ENCODE data around the gene SMCO4. TPM values are rescaled to one million over a fixed set of nuclear protein-coding genes. Genes with fewer than 3 reads are reported as not detected.

The SMCO4 gene
- total RNA-seq, 2 donors from 2014 or later, result 11.6 to 11.7 TPM

DNA sequence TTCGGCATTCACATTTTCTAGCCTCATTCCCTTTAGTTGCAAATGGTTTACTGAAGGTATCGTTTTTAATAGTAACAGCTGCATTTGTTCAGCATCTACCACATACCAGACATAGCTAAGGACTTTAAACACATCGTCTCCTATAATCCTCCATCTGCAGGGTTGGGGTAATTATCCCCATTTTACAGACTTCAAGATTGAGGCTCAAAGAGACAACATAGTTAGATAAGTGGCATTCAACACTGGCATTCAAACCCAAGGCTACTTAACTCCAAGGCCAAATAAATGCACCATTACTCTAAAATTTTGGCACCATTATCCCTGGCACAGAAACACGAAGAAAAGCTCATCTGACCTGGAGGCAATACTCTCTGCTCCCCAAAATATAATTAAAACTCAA lies 28.5 kb downstream of the SMCO4 start:
- intact Hi-C loops (cut with DNase I), result no loop called here
- DNase-seq (ENCODE audit: low spot score), result no peak

DNA sequence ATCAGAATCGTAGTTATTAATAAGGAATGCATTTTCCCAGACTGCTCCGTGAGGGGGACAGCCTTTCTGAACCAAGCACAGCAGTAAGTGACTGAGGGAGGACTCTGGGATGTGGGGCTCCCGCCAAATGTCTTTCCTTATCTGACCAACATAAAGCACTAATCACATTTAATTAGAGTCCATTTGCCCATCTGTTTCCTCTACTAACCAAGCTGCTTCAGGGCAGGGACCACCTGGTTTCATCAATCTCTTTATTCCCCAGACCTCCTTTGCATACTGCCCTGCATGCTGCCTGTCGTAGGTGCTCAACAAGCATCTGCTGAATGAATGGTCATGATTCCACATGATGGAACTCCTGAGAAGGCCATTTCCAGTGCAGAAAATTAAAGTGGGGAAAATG lies 29.4 kb downstream of the SMCO4 start:
- DNase-seq (ENCODE audit: low spot score), result no peak
- intact Hi-C loops (cut with DNase I), result no loop called here

DNA sequence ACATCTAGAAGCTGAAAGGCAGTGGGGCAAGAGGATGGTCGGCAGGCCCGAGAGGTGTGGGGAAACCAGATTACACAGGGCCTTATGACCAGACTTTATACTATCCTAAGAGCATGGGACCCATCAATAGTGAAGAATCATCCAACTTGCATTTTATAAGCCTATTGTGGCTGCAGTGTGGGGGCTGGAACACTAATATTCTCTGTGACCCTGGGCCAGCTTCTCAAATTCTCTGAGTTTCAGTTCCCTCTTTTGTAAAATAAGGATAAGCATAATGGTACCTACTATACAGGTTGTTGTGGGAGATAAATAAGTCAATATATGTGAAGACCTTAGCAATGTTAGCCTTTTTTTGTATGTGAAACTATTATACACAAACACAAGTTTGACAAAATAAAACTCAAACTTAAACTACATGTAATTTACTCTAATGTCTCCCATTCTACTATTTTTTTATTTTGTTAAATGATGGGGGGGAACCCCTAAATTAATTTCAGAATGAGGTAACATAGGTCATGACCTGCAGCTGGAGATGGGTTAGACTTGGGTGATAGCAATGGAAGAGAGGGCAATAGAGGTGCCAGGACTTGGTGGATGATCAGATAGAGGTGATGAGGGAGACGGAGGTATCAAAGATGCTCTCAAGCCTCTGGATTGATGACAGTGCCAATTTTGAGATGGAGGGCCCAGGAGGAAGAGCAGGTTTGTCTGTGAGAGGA lies 30.1 kb downstream of the SMCO4 start:
- intact Hi-C loops (cut with DNase I), result no loop called here
- DNase-seq (ENCODE audit: low spot score), result no peak

DNA sequence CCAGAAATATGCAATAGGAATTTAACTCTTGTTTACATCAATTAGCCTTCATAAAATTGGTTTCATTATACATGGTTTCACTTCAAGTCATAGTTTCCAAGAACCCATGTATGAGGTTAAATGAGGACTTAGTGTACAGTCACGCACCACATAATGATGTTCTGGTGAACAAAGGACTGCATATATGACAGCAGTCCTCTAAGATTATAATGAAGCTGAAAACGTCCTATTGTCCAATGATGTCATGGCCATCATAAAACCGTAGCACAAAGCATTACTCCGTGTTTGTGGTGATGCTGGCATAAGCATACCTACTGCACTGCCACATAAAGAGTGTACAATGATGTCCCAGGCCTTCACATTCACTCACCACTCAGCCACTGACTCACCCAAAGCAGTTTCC lies 31.1 kb downstream of the SMCO4 start:
- DNase-seq (ENCODE audit: low spot score), result no peak
- intact Hi-C loops (cut with DNase I), result no loop called here

- intact Hi-C loops (cut with DNase I), result no loop called here
Measured at GRCh38 chr11:93510196-93510873, 32.9 kb downstream of the SMCO4 start.

GRCh38 chr11:93507517-93507916 lies 35.7 kb downstream of the SMCO4 start:
- no peak for DNase-seq (ENCODE audit: low spot score)
- intact Hi-C loops (cut with DNase I), result no loop called here

More at GRCh38 chr11:93510196-93510873, 32.9 kb downstream of the SMCO4 start:
- no peak for DNase-seq (ENCODE audit: low spot score)

DNA sequence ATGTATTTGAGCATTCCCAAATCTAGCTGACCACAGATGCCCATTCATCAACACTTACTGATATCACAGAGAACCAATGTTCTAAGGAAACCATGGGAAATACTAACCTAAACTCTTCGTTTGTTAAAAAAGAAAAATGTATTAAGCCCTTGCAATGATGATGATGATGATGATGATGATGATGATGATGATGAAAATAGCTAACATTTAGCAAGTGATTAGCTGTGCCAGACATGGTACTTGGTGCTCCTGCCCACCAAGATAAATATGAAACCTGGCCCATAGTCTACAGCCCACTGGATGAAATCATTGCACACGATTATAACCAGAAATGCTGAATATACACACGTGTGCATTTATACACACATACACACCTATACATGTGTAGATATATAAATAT lies 37.5 kb downstream of the SMCO4 start:
- DNase-seq (ENCODE audit: low spot score), result no peak
- intact Hi-C loops (cut with DNase I), result no loop called here

GRCh38 chr11:93504110-93505095 lies 38.8 kb downstream of the SMCO4 start:
- DNase-seq (ENCODE audit: low spot score), result no peak
- intact Hi-C loops (cut with DNase I), result no loop called here

- no peak for DNase-seq (ENCODE audit: low spot score)
- intact Hi-C loops (cut with DNase I), result no loop called here
Measured at GRCh38 chr11:93501856-93502255, 41.3 kb downstream of the SMCO4 start.

DNA sequence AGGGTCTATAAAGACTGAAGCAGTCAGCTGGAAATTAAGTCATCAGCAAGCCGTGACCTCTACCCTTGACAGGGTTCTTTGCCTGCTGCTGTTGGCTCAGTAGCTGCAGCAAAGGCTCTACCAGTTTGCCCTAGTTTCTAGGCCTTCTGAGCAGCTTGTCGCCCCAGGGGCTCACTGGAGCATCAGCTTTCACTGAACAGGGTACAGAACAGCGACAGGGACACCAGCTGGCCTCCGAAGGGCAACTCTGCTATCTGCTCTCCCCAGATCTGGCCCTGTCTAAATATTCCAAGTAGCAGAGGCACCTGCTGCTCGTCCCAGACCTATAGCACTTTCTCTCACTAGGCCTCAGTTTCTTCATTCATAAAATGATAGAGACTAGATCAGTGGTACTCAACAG lies 42.4 kb downstream of the SMCO4 start:
- intact Hi-C loops (cut with DNase I), result no loop called here
- DNase-seq (ENCODE audit: low spot score), result no peak

GRCh38 chr11:93498641-93499040 lies 44.5 kb downstream of the SMCO4 start:
- intact Hi-C loops (cut with DNase I), result no loop called here
- DNase-seq (ENCODE audit: low spot score), result no peak

GRCh38 chr11:93498161-93498560 lies 45.0 kb downstream of the SMCO4 start:
- DNase-seq (ENCODE audit: low spot score), result no peak

GRCh38 chr11:93497596-93497995 lies 45.6 kb downstream of the SMCO4 start:
- intact Hi-C loops (cut with DNase I), result no loop called here
- DNase-seq (ENCODE audit: low spot score), result no peak

More at GRCh38 chr11:93498161-93498560, 45.0 kb downstream of the SMCO4 start:
- intact Hi-C loops (cut with DNase I), result no loop called here

DNA sequence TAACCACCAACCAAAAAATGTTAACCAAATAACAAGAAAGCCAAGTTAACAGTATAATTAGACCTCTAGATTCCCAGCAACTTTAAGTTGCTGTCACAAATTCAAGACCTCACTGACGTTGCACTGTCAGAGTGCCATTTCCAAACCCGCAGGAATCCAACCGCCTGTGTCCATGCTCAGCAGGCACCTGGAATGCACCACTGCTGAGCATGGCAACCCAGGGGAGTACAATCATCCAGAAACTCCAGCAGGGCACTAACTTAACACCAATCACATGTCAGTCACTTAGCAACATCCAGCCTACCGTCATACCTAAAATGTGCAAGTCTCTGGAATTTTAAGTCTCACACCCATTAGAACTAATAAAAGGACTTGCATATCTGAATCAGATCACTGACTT lies 48.8 kb downstream of the SMCO4 start:
- intact Hi-C loops (cut with DNase I), result no loop called here
- DNase-seq (ENCODE audit: low spot score), result no peak

GRCh38 chr11:93493252-93493897 lies 49.8 kb downstream of the SMCO4 start:
- intact Hi-C loops (cut with DNase I), result no loop called here
- no peak for DNase-seq (ENCODE audit: low spot score)

DNA sequence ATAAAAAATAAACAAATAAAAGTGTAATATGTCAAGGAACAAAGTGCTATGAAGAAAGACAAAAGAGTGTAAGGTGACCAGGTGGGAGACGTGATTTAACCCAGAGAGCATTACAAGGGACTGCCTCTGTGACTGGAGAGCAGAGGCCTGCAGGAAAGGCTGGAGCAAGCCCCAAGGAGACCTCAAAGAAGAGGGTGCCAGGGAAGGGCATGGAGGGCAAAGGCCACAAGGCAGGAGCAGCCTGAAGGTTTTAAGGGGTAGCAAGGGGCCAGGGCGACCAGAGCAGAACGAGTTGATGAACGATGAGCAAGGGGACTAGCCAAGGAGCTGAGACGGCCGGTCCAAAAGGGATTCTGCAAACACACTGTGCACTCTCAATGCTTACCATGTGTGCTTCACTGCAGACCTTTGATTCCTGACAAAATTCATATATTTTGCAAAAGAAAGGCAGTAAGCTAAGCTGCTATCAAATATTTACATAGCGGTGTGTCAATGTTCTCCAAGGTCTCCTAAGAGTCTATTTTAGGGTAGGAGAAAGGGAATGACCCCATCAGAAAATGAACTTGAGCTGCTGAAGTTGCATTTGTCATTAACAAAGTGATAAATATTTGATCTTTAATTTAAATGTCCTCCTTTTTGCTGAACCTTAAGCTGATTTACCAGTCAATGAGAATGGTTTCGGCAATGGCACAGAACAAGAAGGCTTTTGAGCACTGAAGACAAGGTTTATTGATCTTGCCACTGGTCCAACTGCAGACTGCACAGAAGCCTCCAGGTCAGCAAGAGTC lies 50.5 kb downstream of the SMCO4 start:
- no peak for DNase-seq (ENCODE audit: low spot score)
- intact Hi-C loops (cut with DNase I), result no loop called here

- DNase-seq (ENCODE audit: low spot score), result no peak
- intact Hi-C loops (cut with DNase I), result no loop called here
Measured at GRCh38 chr11:93491973-93492372, 51.2 kb downstream of the SMCO4 start.

- intact Hi-C loops (cut with DNase I), result no loop called here
- DNase-seq (ENCODE audit: low spot score), result no peak
Measured at GRCh38 chr11:93490996-93491618, 52.1 kb downstream of the SMCO4 start.
